Renal cortex interstitium (tissue), 15 donors: ENCODE results near the gene SEMA5A. TPM values are rescaled to one million over a fixed set of nuclear protein-coding genes. Genes with fewer than 3 reads are reported as not detected.

Experiments used
- DNase-seq, 11 donors: peaks; one replicate each; pipeline ENCODE4 v3.0.0-alpha.2; 2013; ENCODE audit warnings: low read depth in 9 of 11, low spot score in 4 of 11; ENCODE audit errors: extremely low read depth in 1 of 11
- long read RNA-seq, 16 experiments: transcript quantifications; one replicate each; lab custom pipeline, GENCODE V29; 2026
- polyA plus RNA-seq, 3 donors: library from polyadenylated mRNA; unstranded; fragments of 120-200 nt; gene quantifications; one replicate each; pipeline ENCODE4 v1.2.1, GENCODE V29; 2013; ENCODE audit not compliant: insufficient read length in 3 of 3

SEMA5A gene
- 10 to 100 TPM; 37.3 to 47.1 (median 44.4) TPM for polyA plus RNA-seq
- long read RNA-seq, donor 1: 0 reads
- long read RNA-seq, donor 2: 0 reads
- long read RNA-seq, donor 3: 0 reads
- long read RNA-seq, donor 4, full-length matches to known transcripts: 1 of 1 reads
- long read RNA-seq, donor 4, partial matches to known transcripts: 0 of 1 reads
- long read RNA-seq, donor 4, other reads (novel, unspliced or antisense): 0 of 1 reads
- long read RNA-seq, donor 5: 0 reads
- long read RNA-seq, donor 6, full-length matches to known transcripts: 1 of 52 reads
- long read RNA-seq, donor 6, partial matches to known transcripts: 8 of 52 reads
- long read RNA-seq, donor 6, other reads (novel, unspliced or antisense): 43 of 52 reads
- long read RNA-seq, donor 7: 0 reads
- long read RNA-seq, donor 8: 0 reads
- long read RNA-seq, donor 9: 0 reads
- long read RNA-seq, donor 10: 0 reads
- long read RNA-seq, donor 11: 0 reads
- long read RNA-seq, donor 12: 0 reads
- long read RNA-seq, donor 13: 0 reads
- long read RNA-seq, donor 14: 0 reads
- long read RNA-seq, donor 15, full-length matches to known transcripts: 1 of 16 reads
- long read RNA-seq, donor 15, partial matches to known transcripts: 0 of 16 reads
- long read RNA-seq, donor 15, other reads (novel, unspliced or antisense): 15 of 16 reads
- long read RNA-seq, donor 16, full-length matches to known transcripts: 4 of 24 reads
- long read RNA-seq, donor 16, partial matches to known transcripts: 20 of 24 reads
- long read RNA-seq, donor 16, other reads (novel, unspliced or antisense): 0 of 24 reads

GRCh38 chr5:9545992-9546851, at the start of gene SEMA5A:
Gene SEMA5A (minus strand): TSS chr5:9546075. CDS start chr5:9379946, 166,129 bp downstream.
- peak in 5 of 11 donors; percentile 45 to 57 (median 55) for DNase-seq

- DNase-seq: no peak
Measured at GRCh38 chr5:9594913-9595312, 49.0 kb upstream of the SEMA5A start.

DNA sequence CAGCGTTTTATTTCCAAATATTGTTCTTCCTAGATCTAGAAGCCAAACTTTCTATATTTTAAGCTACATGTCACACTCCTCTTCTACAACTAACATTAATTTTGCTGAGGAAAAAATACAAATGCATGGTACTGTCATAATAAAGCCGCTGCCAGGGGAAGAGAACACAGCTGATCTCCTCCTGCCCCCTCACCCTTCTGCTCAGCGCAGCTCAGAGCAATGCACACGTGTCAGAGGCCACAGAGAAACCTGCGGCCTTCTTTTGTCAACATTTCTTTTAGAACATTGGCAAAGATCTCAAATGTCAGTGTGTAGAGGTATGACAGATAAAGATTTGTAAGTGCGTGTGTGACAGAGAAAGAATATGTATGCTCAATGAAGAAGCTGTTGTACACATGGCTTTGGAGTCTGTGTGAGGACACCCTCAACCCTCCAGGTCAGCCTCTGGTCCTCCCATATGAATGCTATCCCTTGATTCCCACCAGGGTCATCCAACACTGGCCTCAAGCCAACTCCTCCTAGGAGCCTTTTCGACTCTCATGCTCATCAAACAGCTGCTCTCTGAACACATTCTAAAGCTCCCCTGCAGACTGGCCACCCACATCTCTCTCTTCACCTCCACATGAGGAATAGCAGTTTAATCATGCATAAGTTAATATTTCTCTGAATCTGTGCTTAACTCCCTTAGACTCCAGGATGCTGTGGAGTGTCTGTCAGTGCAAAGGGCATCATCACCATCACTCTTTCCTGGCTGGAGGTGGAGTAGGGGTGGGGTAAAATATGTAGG, 43.4 kb upstream of the SEMA5A start:
- no peak for DNase-seq

GRCh38 chr5:9588254-9588653, 42.4 kb upstream of the SEMA5A start:
- no peak for DNase-seq

- no peak for DNase-seq
Measured at GRCh38 chr5:9587135-9587534, 41.3 kb upstream of the SEMA5A start.

DNA sequence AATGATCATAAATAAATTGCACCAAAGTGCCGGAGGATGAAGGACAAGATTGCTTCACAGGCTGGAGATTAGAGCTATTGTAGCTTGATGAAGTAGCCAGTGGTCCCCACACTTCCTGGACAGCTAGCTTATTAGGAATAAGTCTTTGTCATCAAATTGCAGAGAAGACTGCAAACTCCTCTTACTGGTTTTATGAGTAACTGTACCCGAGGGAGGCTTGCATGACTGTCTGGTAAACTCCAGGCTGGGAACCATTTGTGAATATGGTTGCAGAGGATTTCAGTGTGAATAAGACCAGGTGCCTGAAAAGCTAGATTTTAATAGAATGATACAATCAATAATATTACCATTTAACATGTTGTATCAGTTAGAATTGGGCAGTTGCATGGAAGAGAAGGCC, 36.5 kb upstream of the SEMA5A start:
- DNase-seq: no peak

DNA sequence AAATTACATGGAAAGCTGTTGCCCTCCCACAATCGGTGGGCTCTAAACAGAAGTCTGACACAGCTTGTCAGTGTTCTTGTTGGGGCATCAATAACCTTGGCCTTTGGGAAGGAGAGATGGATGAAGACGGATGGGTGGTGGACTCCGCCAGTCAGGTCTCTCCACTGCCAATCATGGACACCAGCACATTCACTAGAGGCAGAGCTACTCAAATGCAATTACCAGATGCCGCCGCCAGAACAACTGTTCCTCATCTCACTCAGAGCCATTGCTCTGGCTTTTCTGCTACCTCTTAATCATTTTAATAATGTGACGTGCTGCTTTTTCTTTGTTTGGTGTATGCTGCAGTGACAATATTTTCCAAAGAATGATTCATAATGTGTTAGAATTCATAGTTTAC, 27.9 kb upstream of the SEMA5A start:
- no peak for DNase-seq

GRCh38 chr5:9572246-9572645, 26.4 kb upstream of the SEMA5A start:
- DNase-seq: no peak

DNA sequence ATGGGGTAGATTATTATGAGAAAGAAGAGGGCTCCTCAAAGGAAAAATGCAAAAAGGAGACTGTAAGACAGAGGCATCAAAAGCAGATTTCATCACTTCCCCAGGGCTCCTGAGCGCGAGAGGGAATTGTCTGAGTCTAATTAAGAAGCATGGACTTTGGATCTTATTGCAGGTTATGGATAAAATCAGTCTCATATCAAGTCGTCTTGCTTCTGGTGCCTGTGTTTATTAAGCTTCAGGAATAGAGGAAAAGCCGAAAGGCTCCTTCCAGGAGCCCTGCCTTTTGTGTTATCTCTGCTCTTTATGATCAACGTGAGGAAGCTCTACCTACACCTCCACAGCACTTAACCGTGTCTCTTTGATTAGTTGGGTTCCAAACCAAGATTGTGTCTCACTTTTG, 25.0 kb upstream of the SEMA5A start:
- no peak for DNase-seq

GRCh38 chr5:9567039-9567438, 21.2 kb upstream of the SEMA5A start:
- no peak for DNase-seq

DNA sequence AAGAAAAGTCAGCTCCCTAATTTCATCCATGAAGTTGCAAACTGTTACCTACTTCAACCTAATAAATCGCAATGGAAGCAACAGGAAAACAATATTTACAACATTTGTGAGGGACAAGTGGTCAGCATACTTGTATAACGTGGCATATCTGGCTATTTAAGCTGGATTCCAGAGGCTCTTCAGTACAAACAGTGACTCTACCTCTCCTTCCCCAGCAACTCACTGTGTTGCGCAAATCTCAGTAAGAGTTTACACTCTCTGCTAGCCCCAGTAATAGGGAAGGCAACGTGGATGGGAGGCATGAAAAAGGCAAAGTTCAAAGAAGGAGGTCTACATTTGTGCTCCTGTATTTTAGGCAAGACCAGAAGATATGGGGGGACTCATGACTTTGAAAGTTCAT, 18.9 kb upstream of the SEMA5A start:
- no peak for DNase-seq

DNA sequence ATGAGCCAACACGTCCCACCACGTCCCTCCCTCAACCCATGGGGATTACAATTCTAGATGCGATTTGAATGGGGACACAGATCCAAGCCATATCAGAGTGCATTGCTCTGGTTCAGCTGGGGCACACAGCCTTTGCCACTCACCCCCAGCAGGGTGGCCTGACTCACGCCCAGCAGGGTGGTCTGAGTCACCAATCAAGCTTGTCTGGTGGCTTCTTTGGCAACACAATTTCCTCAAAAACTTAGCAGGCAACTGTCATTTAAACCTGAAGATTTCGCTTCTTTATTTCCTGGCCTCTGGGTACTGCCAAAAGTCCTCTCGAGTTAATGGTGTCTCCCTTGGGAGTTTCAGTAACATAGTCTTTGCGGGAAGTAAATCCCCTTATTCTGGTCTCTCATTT, 16.3 kb upstream of the SEMA5A start:
- no peak for DNase-seq

GRCh38 chr5:9559965-9560364, 14.1 kb upstream of the SEMA5A start:
- DNase-seq: no peak

DNA sequence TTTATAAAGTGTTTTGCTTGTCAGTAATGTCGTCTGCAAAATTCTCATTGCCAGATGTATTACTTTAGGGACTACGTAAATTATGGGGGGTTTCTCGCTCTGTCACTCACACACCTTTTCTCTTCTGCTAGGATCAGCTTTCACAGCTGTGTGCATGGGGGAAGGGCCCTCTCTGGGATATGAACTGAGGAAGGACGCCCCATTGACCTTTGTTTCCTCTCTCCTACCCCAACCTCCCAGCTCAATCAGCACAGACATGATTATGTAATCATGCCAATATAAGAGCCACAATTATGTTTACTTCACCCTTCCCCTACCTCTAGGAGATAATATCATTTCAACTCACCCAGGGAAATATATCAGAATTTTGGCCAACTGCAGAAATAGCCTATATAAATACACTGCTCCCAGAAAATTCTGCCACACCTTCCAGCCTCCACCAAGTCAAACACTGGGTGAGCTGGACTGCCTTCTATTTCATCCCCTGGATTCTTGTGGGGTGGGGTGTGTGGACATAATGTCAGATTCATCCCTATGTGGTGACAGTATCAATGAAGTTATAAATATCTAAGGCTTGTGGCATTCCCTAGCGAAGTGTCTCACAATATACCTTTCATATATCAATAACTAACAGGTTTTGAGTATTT, 12.6 kb upstream of the SEMA5A start:
- DNase-seq: no peak

DNA sequence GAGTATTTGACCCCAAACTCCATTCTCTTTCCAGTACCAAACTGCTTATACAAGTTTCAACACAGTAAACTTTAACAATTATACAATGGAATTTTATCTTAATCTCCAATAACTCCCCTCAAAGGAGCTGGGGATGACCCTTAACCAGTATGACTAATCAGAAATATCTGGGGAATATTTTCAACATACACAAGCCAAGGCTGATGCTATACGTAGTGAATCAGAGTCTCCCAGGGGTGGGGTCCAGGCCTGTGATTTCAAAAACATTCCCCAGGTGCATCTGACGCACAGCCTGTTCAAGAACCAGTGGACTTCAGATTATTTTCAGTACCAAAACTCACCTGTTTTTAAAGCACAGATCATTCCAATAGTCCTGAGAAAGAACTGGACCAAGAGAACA, 11.8 kb upstream of the SEMA5A start:
- DNase-seq: no peak

- no peak for DNase-seq
Measured at GRCh38 chr5:9555961-9556360, 10.1 kb upstream of the SEMA5A start.

- no peak for DNase-seq
Measured at GRCh38 chr5:9554122-9554521, 8.2 kb upstream of the SEMA5A start.

- no peak for DNase-seq
Measured at GRCh38 chr5:9553561-9553960, 7.7 kb upstream of the SEMA5A start.
